Daoy (cell line): ENCODE measurements around the gene MITF. TPM values are rescaled to one million over a fixed set of nuclear protein-coding genes. Genes with fewer than 3 reads are reported as not detected.

Experiments used
- DNase-seq: peaks from one replicate; pipeline ENCODE4 v3.0.0-alpha.2; 2015; ENCODE audit warnings: low read depth
- total RNA-seq: library from RNA; depleted of rRNA; stranded (reverse); fragments of >200 nt; shearing (Covaris generic); gene quantifications from 2 replicates; pipeline ENCODE4 v1.2.3, GENCODE V29; 2014

MITF gene
- total RNA-seq, 1 experiment from 2014 or later = 3.6 TPM

- DNase-seq = no peak
Measured at GRCh38 chr3:69729147-69729919, 9.9 kb upstream of the MITF start.

DNA sequence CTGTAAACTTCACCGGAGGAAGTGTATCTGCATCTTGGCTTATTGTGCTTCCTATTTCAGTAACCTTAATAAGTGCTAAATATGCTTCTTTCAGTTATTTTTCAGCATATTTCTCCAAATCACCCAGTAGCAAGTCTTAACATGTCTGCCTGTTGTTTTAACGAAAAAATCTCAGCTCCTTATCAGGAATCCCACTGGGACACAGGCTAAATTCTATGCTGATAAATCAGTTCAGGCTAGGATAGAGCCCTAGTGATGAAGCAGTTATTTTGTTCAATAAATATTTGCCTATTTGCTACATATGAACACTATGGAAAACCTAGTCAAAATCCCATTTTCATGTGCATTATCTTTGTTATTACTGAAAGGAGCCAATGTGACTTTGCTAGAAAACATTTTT, 8.2 kb upstream of the MITF start:
- no peak for DNase-seq

GRCh38 chr3:69735893-69736292, 3.4 kb upstream of the MITF start:
- no peak for DNase-seq

DNA sequence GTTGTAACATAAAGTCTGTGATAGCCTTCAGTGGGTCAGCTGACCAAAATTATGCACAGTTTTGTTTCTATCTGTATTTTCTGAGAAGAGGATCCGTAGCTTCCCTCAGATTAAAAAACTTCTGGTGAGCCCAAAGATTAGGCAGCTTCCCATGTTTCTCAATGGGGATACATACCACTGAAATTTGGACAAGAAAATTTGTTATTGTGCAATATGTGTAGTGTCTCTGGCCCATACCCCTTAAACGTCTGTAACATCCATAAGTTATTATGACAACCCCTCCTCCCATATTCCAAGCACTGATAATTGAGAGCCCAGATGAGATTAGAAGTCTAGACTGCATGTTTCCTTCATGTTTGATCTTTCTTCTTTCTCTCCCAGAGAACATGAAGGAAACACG, 1.9 kb upstream of the MITF start:
- no peak for DNase-seq

DNA sequence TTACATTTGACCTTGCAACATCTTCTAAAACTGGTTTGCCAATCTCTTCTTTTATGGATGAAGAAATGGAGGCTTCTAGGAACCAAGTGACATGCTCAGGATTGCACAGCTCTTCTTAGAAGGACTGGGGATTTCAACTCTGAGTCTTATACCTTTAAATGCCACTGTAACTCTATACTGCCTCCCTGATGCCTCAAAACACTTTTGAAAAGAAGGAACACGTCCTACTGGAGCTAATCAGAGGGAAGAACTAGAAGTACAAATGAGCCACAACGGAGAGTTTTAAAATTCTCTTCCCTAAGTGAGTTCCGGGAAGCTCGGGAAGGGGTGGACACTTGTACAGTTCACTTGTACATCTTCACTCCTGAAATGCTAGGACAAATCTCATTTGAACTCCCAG, 949 bp upstream of the MITF start:
- no peak for DNase-seq

- DNase-seq = no peak
Measured at GRCh38 chr3:69738859-69739203, 433 bp upstream of the MITF start.

DNA sequence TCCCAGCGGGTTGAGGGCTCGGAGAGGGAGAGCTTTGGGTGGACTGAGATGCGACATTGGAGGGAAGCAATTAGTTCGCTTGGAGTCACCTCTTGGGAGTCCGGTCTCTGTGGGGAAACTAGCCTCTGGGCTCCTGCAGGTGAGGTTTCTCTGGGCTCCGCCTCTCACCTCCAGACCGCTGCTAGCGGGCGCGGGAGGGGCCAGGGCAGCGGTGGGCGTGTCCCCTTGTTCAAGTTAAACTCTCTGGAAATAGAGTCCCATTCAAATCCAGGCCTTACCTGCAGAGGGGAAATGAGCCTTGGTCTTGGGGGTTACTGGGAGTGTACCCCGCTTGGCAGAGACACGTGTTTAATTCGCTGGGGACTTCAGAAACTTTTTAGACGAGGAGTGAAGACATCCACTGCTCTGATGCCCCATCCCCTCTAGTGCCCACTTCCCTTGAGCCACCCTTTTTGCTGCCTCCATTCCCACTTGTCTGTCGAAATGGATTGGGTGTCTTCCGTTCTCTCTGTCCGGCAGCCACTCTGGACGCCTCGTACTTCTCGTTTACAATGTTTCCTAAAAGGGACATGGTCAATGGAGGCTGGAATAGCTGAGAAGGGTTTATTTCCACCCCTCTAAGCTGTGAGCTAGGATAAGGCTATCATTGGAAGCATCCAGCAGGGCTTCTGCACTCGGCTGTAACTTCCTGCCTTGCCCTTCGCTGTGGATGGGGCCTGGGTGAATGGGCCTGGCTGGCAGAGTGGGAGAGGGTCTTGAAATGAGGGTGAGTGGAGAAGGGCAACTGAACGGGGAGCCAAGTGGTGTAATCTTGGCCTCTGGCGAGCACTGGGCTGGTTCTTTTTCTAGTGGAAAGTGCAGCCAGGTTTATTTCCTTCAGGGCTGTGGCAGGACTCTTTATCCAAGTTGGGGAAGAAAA, 1.1 kb downstream of the MITF start:
- DNase-seq = peak; percentile 25

DNA sequence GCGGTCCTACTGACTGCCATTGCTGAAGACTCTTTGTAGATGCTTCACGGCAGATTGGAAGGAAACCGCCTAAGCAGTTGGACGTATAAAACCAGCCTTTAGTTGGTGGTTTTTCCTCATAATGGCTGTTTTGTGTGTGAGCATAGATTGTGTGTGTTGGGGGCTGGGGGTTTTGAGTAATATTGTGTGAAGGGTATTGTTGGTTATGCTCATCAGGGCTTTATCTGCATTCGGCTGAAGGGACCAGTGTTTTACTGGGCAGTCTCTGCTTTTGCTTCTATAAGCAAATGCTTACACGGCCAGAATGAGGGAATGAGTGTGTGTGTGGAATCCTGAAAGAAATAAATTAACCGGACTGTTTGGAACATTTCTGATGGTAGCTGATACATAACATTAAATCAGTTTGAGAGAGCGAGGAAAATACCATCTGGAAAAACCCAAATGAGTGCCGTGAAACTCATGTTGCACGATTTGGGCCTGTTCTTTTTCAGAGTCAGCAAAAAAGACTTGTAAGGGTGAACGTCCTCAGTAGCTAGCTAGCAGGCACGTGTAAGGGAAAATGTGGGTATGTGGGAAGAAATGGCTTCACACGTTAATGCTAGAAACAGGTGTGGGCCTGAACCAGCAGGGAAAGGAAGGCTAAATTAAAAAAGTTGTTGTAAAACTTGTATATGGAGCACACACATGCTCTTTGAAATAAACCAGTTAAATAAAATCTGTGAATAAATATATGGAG, 1.9 kb downstream of the MITF start:
- no peak for DNase-seq

GRCh38 chr3:69742391-69742790, 3.1 kb downstream of the MITF start:
- no peak for DNase-seq

GRCh38 chr3:69743975-69744906, 5.0 kb downstream of the MITF start:
- no peak for DNase-seq

DNA sequence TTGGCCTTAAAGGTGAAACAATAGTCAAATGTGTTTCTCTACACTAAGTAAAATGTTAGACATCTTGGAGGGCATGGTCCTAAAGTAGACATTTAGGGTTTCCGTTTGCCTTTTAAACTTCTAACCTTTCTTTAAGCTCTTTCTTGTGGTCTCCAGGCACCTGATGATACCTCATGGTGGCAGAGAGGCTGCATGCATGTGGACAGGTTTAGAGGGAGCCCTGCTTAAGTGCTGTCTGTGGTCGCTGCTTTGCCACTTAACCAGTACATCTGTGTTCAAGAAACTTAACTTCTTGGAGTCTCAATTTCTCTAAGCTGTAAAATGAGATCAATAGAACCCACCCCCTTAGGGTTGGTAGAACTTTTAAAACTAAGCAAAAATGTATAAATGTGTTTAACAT, 6.2 kb downstream of the MITF start:
- no peak for DNase-seq

DNA sequence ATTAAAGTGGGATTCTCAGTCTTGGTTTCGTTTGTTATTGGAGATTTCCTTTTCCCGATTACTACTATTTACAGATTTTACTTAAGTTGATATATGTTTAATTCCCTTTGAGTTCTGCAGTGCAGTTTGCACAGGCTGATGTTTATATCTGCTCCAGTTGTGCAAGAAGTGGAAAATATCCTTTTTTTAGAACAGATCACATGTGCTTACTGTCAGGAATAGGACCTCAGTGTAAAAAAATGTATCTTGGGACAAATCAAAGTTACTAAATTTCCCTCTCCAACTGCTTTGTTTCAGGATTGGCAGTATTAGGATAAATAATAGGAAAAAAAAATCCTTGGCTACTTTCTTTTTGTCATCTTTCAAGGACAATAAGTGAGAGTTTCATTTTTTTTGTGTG, 6.9 kb downstream of the MITF start:
- DNase-seq = no peak

DNA sequence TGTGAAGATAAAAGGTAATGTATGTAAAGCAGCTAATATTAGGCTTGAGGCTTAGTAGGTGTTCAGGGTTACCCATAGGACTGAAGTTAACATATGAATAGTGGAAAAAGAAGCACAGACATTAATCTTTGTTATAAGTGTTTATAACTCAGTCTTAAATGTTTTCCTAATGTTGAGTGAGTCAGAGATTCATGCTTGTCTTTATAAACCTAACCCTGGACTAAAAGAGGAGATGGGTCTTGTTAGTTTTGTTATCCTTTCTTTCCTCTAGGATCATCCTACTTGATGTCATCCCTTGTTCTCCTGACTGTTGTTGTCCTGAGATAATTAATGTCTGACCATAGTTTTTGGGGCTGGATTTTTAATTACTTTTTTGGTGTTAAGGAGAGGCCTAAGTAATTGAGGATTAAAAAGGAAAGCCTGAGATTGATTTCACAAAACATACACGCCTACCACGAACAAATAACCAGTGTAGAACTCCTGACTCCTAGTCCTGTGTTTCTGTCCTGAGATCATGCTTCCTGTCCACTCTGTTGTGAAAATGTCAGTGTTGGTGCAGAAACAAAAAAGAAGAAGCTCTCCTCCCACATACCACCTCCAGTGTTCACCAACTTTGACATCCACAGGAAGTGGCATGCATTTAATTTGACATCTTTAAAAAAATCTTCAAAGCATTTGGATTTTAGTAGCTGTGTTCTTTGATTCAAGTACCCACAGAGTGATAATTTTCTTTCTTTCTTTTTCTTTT, 8.4 kb downstream of the MITF start:
- no peak for DNase-seq

GRCh38 chr3:69748503-69748902, 9.2 kb downstream of the MITF start:
- no peak for DNase-seq

DNA sequence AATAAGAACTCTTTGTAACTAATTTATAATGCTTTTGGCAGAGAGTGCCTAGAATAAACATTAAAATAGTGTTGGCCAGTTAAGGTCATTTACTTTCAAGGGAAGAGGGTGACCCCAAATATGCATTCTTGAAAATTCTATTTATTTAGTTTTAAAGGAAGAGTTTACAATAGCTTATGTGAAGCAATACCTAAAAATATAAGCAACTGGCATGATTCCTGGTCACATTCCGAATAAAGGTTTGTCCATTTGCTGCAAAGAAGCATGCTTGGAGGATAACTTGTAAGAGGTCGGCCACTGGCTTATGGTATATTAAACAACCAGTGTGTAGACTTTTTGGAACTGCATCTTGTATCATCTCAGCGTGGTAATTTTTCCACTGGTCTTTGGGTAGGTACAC, 10.2 kb downstream of the MITF start:
- DNase-seq = no peak

DNA sequence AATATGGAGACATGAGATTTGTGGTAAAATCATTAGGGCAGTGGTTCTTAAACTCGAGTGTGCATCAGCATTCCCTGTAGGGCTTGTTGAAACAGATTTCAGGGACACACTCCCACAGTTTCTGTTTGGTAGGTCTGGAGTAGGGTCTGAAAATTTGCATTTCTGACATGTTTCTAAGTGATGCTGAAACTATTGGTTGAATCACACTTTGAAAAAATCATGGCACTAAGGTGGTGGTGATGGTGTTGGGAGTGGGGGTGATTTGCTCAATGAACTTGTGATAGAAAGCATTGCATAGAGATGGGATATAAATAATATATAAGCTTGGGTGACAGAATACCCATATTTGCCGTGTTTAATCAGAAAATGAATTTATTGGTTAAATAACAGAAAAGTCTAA, 11.3 kb downstream of the MITF start:
- no peak for DNase-seq

GRCh38 chr3:69751074-69751476, 11.8 kb downstream of the MITF start:
- DNase-seq = no peak

GRCh38 chr3:69752241-69752640, 13.0 kb downstream of the MITF start:
- DNase-seq = no peak

DNA sequence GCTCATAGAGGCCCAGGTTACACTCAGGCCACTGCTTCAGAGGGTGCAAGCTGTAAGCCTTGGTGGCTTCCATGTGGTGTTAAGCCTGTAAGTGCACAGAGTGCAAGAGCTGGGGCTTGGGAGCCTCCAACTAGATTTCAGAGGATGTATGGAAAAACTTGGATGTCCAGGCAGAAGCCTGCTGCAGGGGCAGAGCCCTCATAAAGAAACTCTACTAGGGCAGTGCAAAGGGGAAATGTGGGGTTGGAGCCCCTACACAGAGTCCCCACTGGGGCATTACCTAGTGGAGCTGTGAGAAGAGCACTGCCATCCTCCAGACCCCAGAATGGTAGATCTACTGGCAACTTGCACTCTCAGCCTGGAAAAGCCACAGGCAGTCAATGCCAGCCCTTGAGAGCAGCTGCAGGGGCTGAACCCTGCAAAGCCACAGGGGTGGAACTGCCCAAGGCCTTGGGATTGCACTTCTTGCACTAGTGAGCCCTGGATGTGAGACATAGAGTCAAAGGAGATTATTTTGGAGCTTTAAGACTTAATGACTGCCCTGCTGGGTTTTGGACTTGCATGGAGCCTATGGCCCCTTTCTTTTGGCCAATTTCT, 14.0 kb downstream of the MITF start:
- DNase-seq = no peak

DNA sequence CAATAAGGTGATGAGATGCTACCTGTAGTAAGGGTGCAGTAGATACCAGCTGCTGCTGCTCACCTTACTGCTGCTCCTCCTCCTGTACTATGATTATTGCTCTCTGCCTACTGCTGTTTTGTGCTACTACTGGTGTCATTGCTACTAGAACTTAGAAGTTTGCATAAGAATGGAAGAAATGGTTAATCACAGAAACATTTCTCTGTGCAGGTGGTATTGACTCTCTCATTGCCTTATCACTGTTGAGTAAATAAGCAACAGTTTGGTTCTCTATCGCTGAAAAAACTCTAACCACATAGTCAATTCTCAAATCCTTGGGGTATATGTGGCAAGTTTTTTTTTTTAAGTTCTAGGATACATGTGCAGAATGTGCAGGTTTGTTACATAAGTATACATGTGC, 16.5 kb downstream of the MITF start:
- no peak for DNase-seq
